Measurements from ENCODE around the gene NAV1.
"Not testable (repeated sequence)": the region's sequence is repeated elsewhere in the genome, so short reads cannot be mapped to it uniquely, and the experiment has no call there.

NAV1 gene

DNA sequence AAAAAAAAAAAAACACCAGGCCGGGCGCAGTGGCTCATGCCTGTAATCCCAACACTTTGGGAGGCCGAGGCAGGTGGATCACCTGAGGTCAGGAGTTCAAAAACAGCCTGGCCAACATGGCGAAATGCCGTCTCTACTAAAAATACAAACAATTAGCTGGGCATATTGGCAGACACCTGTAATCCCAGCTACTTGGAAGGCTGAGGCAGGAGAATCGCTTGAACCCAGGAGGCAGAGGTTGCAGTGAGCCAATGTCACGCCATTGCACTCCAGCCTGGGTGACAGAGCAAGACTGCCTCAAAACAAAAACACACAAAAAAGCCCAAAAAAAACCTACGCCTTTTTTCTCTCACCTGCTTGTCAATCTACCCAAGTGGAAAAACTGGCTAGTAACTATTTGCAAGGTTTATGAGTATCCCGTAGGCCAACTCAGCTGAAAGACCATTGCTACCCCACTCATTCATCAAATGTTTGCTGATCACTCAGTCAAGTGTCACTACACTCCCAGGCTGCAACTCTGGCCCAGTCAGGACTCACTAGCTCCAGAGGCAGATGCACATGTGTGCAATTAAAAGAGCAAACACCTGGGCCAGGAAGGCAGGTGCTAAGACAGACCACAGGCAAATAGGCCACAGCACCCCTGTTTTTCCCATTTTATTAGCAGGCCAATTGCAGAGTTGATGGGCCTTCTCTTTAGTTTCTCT, 34.0 kb upstream of the NAV1 start:
- DNase-seq, result no peak

DNA sequence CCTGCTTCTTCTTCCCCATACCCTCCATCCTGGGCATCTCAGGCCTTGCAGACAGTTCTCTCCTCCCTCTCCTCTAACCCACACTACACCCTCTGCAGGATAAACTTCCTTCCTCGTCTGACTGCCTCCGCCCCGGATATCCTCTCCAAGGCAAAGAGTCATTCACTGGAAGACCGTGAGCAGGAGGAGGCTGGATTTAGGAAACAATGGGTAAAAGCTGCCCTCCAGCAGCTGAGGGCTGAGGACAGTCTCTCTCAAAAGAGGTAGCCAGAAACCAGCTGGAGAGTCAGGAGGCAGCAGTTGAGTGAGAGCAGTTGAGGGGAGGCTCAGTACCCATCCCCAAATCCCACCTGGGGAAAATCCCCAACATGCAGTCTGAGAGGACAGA, 33.4 kb upstream of the NAV1 start:
- DNase-seq, result no peak

DNA sequence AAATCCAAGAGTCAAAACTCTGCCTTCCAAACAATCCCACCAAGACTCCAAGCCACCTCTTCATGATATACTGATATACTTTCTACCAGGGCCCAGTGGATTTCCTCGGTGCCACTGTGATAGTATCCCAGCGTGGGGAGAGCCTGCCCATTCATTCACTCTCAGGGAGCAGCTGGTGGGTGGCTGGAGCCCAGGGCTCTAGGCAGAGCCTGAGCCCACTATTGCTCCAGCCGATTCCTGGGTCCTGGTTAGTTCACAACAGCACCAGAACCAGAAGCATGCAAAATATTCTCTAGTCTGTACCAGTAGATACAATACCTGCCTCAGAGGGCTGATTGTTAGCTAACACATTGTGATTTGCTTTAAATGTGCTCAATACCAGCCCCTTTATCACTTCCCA, 32.8 kb upstream of the NAV1 start:
- DNase-seq, result no peak

DNA sequence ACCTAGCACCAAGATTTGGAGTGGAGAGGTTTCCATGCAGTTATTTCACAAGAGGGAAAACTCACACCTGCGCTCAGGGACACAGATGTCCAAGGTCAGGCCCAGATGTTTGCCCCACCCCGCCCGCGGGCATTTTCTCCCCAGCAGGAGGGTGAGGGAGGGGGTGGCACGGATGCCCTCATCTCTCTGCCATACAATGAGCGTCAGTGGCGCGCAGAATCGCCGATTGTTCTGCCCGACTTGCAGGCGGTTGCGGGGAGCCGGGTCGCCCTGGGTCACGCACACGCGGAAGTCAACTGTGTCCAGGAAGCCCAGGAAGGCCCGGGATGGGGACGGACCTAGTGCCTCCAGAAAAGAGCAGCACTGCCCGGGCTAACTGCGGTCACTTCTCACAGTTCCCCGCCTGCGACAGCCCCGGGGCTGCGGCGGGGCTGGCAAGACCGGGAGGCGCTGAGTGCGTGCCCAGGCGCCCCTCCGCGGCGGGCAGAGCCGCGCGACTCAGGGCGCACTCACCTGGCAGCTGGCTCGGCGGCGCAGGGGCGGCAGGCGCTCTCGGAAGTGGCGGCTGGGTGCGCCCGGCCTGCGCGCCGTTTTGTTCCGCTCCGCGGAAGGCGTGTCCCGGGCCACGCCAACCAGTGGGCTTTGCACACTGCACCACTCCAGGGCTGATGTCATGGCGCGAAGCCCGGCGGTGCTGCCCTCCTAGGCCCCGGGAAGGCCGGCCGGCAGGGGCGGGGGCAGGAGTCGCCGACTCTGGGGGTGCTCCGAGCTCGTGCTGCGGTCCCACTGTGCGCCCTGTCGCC, 32.2 kb upstream of the NAV1 start, which contains the start of gene CSRP1:
Gene CSRP1 (minus strand): TSS at position 567 of the 803 bp plus-strand sequence. CDS start 10,820 bp downstream, outside the sequence.
- peak; percentile 17 for DNase-seq

DNA sequence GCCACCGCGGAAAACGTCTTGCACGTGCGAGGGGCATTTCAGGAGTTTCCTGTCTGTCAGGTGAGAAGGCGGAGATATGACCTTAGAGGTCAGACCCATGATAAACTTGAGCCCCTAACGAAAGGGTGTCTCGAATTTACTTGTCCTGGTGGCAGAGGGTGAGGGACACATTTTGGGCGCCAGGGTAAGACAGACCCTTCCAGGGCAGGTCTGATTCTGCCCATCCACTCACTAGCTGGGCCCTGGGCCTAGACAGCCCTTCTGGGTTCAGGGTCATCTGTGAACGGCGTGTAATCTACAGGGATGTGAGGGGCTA, 31.6 kb upstream of the NAV1 start:
- DNase-seq, result no peak

DNA sequence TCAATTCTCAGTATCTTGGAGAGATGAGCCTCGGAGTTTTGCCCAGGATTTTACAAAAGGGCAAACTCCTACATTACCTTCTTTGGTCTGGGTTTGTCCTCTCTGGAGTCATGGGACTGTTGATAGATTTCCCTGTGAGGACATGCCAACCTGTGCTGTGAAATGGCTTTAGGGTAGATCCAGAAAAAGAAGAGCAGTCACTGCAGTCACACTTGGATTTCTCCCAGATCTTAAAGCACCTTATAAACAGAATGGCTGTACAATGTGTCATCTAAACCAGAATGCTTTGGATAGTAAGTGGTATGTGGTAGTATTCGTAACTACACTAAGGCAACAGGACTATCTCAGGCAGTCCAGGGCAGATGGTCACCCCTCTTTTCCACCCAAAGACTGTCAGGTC, 30.1 kb upstream of the NAV1 start:
- no peak for DNase-seq

DNA sequence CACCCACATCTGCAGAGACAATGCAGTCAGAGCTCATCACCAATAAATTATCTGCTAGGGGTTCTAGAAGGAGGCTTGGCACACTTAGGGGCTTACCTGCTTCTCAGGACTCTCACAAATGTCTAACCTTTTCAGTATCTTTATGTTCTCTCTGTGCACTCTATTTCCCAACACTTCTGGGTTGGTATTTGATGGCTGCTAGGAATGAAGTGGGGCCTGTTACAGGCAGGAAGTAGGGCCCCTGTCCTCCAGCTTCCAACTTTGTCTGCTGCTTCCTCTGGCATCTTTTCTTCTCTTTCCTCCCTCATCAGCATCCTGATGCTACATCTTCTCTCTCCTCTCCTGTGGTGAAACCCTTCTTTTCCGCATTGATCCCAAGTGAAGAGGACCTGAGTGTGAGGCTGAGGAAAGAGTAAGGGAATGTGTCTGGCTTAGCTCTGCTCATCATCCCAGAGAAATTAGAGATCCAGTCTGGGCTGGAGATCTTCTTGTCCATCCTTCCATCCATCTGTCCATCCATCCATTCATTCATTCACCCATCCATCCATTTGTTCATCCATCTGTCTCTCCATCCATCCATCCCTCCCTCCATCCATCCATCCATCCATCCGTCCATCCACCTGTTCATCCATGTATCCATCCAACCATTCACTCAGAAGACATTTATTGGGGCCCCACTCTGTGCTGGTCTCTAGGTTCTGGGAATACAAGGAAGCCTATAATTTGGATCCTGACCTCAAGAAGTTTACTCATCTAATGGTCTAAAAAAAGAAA, 29.1 kb upstream of the NAV1 start:
- no peak for DNase-seq

DNA sequence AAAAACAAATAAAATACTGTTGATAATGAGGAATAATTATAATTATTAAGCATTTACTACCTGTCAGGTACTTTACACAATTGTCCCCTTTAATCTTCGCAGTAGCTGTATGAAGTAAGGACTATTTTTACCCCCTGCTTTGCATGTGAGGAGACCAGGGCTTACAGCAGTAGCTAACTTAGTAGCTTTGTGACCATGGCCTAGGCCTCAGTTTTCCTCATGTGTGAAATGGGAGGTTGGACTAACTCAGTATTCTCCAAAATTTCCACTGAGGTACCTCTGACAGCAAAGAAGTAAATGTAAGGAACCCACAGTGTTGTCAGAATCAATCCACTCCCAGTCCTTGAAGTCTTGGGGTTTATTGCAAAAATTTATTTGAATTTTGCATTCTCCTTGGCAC, 28.2 kb upstream of the NAV1 start:
- DNase-seq, result no peak

DNA sequence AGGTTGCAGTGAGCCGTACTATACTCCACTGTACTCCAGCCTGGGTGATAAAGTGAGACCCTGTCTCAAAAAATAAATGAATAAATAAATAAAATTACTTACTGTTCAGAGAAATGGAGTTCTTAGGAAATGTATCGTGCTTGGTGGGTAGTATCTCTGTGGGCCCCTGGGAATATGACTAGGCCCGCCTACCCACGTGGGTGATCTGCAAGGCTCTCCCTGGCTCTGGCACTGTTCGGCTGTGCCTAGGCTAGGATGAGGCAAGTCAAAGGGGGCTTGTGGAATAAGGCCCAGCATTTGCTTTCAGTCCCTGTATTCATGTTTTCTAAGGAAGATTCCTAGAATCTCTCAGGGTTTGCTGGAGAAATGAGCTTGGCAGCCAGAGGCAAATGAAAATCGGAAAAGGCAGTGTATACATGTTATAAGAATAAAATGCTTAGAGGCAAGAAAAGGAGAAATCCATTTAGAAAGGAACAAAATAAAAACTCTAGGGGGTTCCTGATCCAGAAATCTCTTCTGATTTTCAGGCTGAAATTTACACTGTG, 27.5 kb upstream of the NAV1 start:
- no peak for DNase-seq

DNA sequence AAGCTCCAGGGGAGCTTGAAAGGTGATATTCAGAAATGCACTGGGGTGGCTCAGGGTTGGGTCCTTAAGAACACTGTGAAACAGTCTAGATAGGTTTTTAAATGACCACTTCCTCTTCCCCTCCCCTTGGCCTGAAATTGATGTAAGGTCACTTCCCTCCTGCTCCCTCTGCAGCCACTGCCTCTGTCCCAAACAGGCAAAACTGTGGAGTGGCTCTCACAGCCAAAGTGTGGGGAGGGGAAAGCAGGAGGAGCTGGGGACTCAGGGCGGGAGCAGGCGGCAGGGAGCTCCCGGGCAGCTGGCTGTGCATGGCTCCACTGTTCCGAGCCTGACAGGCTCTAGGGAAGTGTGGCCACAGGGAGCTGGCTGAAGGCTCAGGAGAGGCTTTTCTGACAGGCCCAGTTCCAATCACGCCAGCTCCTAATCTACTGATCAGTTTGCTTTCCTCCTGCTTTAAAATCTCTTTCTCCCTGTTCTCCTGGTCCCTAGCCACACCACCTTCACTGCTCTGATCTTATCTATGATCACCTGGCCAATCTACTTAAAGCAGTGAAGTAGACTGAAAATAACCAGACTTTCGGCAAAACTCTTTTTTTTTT, 26.9 kb upstream of the NAV1 start:
- DNase-seq, result no peak

DNA sequence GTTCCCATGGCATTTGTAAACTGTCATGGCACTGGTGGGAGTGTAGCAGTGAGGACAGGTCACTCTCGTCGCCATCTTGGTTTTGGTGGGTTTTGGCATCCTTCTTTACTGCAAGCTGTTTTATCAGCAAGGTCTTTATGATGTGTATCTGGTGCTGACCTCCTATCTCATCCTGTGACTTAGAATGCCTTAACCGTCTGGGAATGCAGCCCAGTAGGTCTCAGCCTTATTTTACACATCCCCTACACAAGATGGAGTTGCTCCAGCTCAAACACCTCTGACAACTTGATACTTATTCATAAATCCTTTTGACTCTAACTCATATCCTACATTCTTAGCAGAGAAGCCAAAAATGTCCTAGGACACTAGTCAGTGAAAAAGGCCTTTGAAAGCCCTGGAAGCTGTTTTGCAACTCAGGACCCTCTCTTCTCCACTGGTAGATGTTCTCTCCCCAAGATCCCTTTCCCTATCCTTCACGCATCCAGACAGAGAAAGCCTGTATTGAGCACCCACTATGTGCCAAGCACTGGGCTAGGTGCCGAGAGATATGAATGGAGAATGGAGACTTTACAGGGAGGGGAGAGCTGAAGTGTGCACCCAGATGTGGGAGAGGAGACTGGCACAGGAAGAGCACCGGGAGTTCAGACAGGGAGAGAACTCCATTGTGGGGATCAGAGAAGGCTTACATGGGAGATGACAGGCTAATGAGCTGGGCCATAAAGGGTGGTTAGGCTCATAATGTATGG, 25.3 kb upstream of the NAV1 start:
- DNase-seq, result no peak

DNA sequence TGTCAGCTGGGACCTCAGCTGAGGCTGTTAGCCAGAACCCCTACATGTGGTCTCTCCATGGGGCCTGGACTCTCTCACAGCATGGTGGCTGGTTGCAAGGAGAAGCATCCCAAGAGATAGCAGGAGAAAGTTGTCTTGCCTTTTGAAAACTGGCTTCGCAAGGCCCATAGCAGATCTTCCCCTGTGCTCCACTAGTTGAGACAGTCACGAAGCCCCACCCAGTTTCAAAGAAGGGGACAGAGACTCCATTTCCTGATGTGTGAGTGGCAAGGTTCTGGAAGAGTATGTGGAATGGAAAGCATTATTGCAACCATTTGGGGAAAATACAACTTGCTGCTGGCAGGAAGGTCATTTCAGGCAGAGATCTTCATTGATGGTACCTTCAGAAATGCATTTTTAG, 24.5 kb upstream of the NAV1 start:
- no peak for DNase-seq

DNA sequence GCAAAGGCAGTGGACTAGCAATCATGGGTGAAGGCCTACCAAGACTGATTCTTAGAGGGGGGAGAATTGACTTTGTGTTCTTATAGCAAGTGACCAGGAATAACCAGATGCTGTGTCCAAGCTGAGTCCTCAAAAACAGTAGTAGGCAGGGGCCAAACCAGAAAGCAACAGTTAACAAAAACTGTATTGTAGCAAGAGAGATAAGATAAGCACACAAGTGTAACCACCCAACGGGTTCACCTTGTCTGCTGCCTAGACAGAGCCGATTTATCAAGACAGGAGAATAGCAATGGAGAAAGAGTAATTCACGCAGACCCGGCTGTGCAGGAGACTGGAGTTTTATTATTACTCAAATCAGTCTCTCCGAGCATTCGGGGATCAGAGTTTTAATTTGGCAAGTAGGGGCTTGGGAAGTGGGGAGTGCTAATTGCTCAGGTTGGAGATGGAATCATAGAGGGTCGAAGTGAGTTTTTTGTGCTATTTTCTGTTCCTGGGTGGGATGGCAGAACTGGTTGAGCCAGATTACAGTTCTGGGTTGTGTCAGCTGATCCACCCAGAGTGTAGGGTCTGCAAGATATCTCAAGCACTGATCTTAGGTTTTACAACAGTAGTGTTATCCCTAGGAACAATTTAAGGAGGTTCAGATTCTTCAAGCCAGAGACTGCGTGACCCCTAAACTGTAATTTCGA, 23.7 kb upstream of the NAV1 start:
- no peak for DNase-seq

DNA sequence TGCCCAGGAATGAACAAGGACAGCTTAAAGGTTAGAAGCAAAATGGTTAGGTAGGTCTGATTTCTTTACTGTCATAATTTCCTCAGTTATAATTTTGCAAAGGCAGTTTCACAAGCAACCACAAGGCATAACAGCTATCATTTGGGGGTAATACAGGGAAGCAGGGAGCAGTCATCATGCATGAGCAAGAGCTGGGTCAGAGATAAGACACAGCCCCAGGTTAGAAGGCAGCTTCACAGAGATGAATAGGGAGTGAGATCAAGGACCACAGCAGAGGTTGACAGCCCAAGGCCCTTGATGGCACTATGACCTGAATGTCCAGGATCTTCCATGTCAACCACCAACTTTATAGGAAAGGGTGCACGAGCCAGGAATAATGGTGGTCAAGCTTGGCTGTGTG, 23.0 kb upstream of the NAV1 start:
- DNase-seq, result no peak

DNA sequence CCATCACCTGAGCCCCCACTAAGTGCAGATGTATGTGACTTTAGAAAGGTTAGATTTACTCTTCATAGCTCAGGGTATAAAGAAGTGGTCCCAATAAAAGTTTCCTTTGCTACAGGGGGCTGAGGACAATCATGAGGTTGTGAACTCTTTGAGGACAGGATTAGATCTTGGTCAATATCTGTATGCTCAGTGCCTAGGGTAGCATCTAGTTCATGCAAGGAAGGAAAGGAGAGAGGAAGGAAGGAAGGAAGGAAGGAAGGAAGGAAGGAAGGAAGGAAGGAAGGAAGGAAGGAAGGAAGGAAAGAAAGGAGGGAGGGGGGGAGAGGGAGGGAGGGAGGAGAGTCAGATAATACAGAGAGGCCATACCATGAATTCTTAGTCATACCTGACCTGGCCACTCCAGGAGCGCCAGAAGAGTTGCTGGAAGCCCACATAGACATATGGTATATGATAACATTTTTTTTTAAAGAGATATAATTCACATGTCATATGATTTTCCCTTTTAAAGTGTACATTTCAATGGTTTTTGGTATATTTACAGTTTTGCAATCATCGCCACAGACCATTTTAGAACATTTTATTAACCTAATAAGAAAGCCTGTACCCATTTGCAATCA, 22.3 kb upstream of the NAV1 start:
- no peak for DNase-seq

DNA sequence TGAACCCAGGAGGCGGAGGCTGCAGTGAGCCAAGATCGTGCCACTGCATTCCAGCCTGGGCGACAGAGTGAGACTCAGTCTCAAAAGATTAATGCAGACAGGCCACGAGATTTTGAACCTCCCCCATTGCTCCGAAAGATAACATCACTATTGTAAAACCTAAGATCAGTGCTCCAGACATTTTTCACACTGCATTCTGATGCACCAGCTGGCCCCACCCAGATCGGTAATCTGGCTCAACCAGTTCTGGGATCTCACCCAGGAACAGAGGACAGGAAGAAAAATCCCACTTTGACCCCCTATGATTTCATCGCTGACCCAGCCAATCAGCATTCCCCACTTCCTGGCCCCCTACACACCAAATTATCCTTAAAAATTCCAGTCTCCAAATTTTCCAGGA, 21.3 kb upstream of the NAV1 start:
- DNase-seq, result no peak

DNA sequence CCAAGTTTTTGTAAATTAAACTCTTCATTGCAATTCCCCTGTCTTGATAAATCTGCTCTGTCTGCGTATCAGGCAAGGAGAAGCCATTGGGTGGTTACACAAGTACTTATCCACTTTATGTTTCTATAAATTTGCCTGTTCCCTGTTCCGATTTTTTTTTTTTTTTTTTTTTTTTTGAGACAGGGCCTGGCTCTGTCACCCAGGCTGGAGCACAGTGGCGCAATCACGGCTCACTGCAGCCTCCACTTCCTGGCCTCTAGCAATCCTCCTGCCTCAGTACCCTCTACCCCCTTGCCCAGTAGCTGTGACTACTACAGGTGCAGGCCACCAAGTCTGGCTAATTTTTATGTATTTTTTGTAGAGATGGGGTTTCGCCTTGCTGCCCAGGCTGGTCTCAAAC, 20.9 kb upstream of the NAV1 start:
- DNase-seq, result no peak

DNA sequence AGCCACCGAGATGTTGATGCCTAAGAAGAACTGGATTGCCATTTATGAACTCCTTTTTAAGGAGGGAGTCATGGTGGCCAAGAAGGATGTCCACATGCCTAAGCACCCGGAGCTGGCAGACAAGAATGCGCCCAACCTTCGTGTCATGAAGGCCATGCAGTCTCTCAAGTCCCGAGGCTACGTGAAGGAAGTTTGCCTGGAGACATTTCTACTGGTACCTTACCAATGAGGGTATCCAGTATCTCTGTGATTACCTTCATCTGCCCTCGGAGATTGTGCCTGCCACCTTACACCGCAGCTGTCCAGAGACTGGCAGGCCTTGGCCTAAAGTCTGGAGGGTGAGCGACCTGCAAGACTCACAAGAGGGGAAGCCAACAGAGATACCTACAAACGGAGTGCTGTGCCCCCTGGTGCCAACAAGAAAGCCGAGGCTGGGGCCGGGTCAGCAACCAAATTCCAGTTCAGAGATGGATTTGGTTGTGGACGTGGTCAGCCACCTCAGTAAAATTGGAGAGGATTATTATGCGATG, 18.8 kb upstream of the NAV1 start:
- DNase-seq, result not testable (repeated sequence)

DNA sequence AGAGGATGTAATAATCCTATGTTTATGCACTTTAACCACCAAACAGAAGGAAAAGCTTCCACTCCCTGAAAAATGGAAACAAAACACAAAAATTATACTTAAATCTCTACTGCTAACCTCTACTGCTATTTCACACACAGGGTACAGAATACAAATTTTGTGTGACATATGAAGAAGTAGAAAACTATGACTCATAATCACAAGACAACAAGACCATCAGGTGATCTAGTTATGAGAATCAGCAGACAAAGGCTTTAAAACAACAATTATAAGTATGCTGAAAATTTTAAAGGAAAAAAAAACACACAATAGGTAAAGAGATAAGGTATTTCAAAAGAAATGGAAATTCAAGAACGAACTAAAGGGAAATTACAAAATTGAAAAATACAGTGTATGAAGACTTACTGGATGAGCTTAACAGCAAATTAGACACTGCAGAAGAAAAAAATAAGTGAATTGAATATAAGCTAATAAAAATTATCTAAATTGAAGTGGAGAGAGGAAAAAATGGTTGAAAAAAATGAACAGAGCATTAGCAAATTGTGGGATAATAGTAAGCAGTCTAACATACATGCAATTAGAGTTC, 13.6 kb upstream of the NAV1 start:
- no peak for DNase-seq

DNA sequence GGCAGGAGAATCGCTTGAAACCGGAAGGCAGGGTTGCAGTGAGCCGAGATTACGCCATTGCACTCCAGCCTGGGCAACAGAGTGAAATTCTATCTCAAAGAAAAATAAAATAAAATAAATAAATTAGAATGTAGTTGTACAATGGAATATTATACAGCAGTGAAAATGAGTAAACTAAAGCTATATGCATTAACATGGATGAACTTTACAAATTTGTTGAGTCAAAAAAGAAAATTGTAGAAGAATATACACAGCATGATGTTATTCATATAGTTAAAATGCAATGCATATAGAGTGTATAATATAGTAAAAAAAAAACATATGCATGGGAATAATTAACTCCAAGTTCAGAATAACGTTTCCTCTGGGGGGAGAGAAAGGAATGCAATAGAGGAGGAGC, 11.0 kb upstream of the NAV1 start:
- no peak for DNase-seq
